Endodermal cell (in vitro differentiated cells): ENCODE data around the gene RABGEF1. TPM values are rescaled to one million over a fixed set of nuclear protein-coding genes. Genes with fewer than 3 reads are reported as not detected.
"Not testable (repeated sequence)": the region's sequence is repeated elsewhere in the genome, so short reads cannot be mapped to it uniquely, and the experiment has no call there.

Source experiments
- DNase-seq: peaks from one replicate; pipeline ENCODE4 v3.0.0-alpha.2; 2017
- H3K27ac ChIP-seq: 2 replicates; pipeline ENCODE4 v1.5.1; 2013; ENCODE audit warnings: mild to moderate bottlenecking, low read depth, low read length, moderate library complexity
- H3K27me3 ChIP-seq: 2 replicates; pipeline ENCODE4 v1.6.1; 2013; ENCODE audit warnings: mild to moderate bottlenecking, low read length, moderate library complexity; ENCODE audit not compliant: insufficient read depth, control insufficient read depth, poor library complexity, severe bottlenecking
- H3K36me3 ChIP-seq: 2 replicates; pipeline ENCODE4 v1.7.0; 2013; ENCODE audit warnings: mild to moderate bottlenecking, low read length, moderate library complexity; ENCODE audit not compliant: control insufficient read depth, insufficient read depth
- H3K4me1 ChIP-seq: one replicate; pipeline ENCODE4 v1.7.0; 2013; ENCODE audit warnings: low read length; ENCODE audit not compliant: control insufficient read depth, insufficient read depth
- H3K4me3 ChIP-seq: 2 replicates; pipeline ENCODE4 v1.5.1; 2013; ENCODE audit warnings: mild to moderate bottlenecking, low read length, moderate library complexity
- H3K9ac ChIP-seq: 2 replicates; pipeline ENCODE4 v1.6.1; 2013; ENCODE audit warnings: mild to moderate bottlenecking, low read length, moderate library complexity; ENCODE audit not compliant: poor library complexity, severe bottlenecking; ENCODE audit errors: extremely low read depth
- H3K9me3 ChIP-seq: 2 replicates; pipeline ENCODE4 v1.6.1; 2013; ENCODE audit warnings: mild to moderate bottlenecking, low read length, moderate library complexity; ENCODE audit not compliant: control insufficient read depth
- H3K27ac Mint-ChIP-seq: 2 replicates; pipeline ENCODE4 v1.8.0; 2020; ENCODE audit warnings: mixed read lengths
- H3K27me3 Mint-ChIP-seq: 2 replicates; pipeline ENCODE4 v1.8.0; 2021; ENCODE audit warnings: mild to moderate bottlenecking, mixed read lengths; ENCODE audit not compliant: insufficient read depth
- H3K36me3 Mint-ChIP-seq: 2 replicates; pipeline ENCODE4 v1.8.0; 2020; ENCODE audit warnings: low read depth, mixed read lengths
- H3K4me1 Mint-ChIP-seq: 2 replicates; pipeline ENCODE4 v1.8.0; 2020; ENCODE audit warnings: mixed read lengths
- H3K4me3 Mint-ChIP-seq: 2 replicates; pipeline ENCODE4 v1.8.0; 2020; ENCODE audit warnings: mild to moderate bottlenecking, moderate library complexity, mixed read lengths
- H3K9me3 Mint-ChIP-seq: 2 replicates; pipeline ENCODE4 v1.8.0; 2020; ENCODE audit warnings: mild to moderate bottlenecking, mixed read lengths
- CTCF ChIP-seq: fragments of 200-600 bp; sonication (generic); conservative IDR thresholded peaks from 2 replicates; pipeline ENCODE4 v1.5.0; 2021; ENCODE audit warnings: antibody characterized with exemption, mild to moderate bottlenecking
- WGBS, 2 experiments: methylation state at CpG; one replicate each; pipeline versions ENCODE4 v1.1.5 to v1.1.7; 2013; ENCODE audit warnings: missing lambda C conversion rate in 2 of 2, mixed read lengths in 1 of 2; ENCODE audit not compliant: insufficient coverage in 1 of 2, insufficient read length in 1 of 2; 5-methylcytosine and 5-hydroxymethylcytosine counted together
- total RNA-seq, 2 donors: library from RNA; stranded (reverse); fragmentation: NEBNext Ultra II Directional in 1 of 2; extraction: Animal tissue kit (Norgen Biotek cat#: 25700) in 1 of 2; gene quantifications; 2 replicates in 1 of 2; 3 replicates in 1 of 2; pipeline ENCODE4 v1.2.1, GENCODE V29; 2021

Gene RABGEF1
- total RNA-seq, 2 donors from 2014 or later, result 22.7 to 26.7 TPM

- Histone ChIP-seq H3K36me3 (peaks cover 92% of the 10 kb centered on the region), H3K4me1 (no peaks in the 10 kb centered on the region), H3K27ac (no peak overlapping the region), H3K9me3 (no peaks in the 10 kb centered on the region), H3K9ac (no peak overlapping the region), H3K4me3 (no peak overlapping the region), H3K27me3 (no peaks in the 10 kb centered on the region)
- WGBS, 2 experiments, result 91 to 100% methylated on average over 4 of the region's 4 CpGs
- Mint-ChIP-seq H3K4me1 (no peaks in the 10 kb centered on the region), H3K4me3 (no peak overlapping the region), H3K9me3 (no peaks in the 10 kb centered on the region), H3K27ac (no peak overlapping the region), H3K27me3 (no peaks in the 10 kb centered on the region), H3K36me3 (peaks cover 79% of the 10 kb centered on the region)
- no peak for TF ChIP-seq CTCF
- no peak for DNase-seq
Observed at GRCh38 chr7:66804001-66804400, 63.5 kb downstream of the RABGEF1 start.

- Histone ChIP-seq H3K36me3 (peaks cover 93% of the 10 kb centered on the region), H3K9me3 (no peaks in the 10 kb centered on the region), H3K9ac (no peak overlapping the region), H3K4me1 (no peaks in the 10 kb centered on the region), H3K27ac (no peak overlapping the region), H3K27me3 (no peaks in the 10 kb centered on the region), H3K4me3 (no peak overlapping the region)
- TF ChIP-seq CTCF, result no peak
- no peak overlapping the region for H3K4me3 Mint-ChIP-seq
- H3K4me1 Mint-ChIP-seq, result no peaks in the 10 kb centered on the region
- WGBS, 2 experiments, result 95 to 96% methylated on average over 8 to 9 of the region's 9 CpGs
- no peaks in the 10 kb centered on the region for H3K9me3 Mint-ChIP-seq
- no peak overlapping the region for H3K27ac Mint-ChIP-seq
- peaks cover 77% of the 10 kb centered on the region for H3K36me3 Mint-ChIP-seq
- DNase-seq, result no peak
- H3K27me3 Mint-ChIP-seq, result no peaks in the 10 kb centered on the region
Observed at GRCh38 chr7:66807736-66808135, 67.2 kb downstream of the RABGEF1 start.

- Mint-ChIP-seq H3K4me3 (no peak overlapping the region), H3K9me3 (no peaks in the 10 kb centered on the region), H3K4me1 (peaks cover 6% of the 10 kb centered on the region), H3K27ac (no peak overlapping the region), H3K36me3 (peaks cover 70% of the 10 kb centered on the region), H3K27me3 (no peaks in the 10 kb centered on the region)
- 94 to 97% methylated on average over 5 of the region's 5 CpGs for WGBS, 2 experiments
- Histone ChIP-seq H3K9ac (no peak overlapping the region), H3K27ac (no peak overlapping the region), H3K4me1 (no peaks in the 10 kb centered on the region), H3K9me3 (no peaks in the 10 kb centered on the region), H3K36me3 (peaks cover 65% of the 10 kb centered on the region), H3K27me3 (no peaks in the 10 kb centered on the region), H3K4me3 (no peak overlapping the region)
- DNase-seq, result peak; percentile 15
- TF ChIP-seq CTCF, result no peak
Observed at GRCh38 chr7:66810716-66811115, 70.2 kb downstream of the RABGEF1 start.

GRCh38 chr7:66815186-66815875, 74.8 kb downstream of the RABGEF1 start:
- not testable (repeated sequence) for H3K9me3 Mint-ChIP-seq, H3K4me1 Mint-ChIP-seq, H3K4me3 Mint-ChIP-seq, H3K27me3 ChIP-seq, H3K4me3 ChIP-seq, H3K9ac ChIP-seq, H3K27me3 Mint-ChIP-seq, H3K4me1 ChIP-seq, H3K27ac Mint-ChIP-seq, DNase-seq, H3K27ac ChIP-seq, H3K9me3 ChIP-seq
- WGBS, 2 experiments, result 93 to 99% methylated on average over 8 to 15 of the region's 15 CpGs
- peaks cover 36% of the 10 kb centered on the region for H3K36me3 Mint-ChIP-seq
- H3K36me3 ChIP-seq, result peaks cover 23% of the 10 kb centered on the region
